DMS53 (cell line): ENCODE measurements around the gene FNIP1.
"Not testable (repeated sequence)": the region's sequence is repeated elsewhere in the genome, so short reads cannot be mapped to it uniquely, and the experiment has no call there.

ENCODE experiments used
- DNase-seq: peaks from one replicate; lab custom pipeline; 2025; lab: John Stamatoyannopoulos, UW

Gene FNIP1

GRCh38 chr5:131637694-131638093, 159.1 kb downstream of the FNIP1 start:
- DNase-seq, result no peak

DNA sequence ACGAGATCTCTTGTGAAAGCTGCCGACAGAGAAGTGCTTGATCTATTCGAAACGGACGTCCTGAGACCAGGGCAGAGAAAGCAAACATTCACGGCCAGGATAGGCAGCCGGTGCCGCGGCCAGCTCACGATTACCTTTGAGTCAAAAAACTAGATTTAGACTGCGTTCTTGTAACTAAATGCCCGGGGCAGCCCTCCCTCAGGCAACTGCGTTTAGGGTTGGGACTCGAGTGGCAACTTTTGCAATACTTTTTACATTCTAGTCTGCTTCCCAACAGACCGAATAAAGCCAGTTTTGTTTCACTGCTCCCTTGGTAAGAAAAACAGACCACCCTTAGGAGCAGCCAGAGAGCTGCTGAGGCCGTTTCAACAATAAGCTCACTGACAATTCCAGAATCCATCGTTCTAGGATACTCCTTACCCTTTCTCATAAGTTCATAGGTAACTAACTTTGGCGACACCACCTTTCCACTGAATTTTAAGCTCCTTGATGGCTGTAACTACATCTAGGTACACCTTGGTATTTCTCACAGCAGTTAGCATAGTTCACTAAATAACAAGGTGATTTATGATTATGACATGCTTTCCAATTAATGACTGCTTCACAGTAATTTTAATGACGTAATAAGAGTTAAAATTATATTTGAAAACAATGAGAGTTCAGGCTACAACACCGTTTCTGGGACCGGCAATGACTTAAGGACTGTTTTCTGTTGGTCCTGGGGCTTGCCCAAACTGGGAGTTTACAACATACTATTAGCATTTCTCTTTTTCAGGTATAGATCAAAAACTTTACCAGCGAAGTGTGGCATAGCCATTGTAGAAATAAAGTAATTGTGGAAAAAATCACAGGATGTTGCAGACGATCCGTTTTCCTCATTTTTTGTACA, 160.9 kb downstream of the FNIP1 start:
- DNase-seq, result peak; percentile 71

- peak; percentile 100 for DNase-seq
Measured at GRCh38 chr5:131634996-131635683, 161.7 kb downstream of the FNIP1 start, which contains the start of gene RAPGEF6. Gene RAPGEF6 (minus strand): TSS chr5:131635229. CDS start chr5:131635030, 199 bp downstream.

DNA sequence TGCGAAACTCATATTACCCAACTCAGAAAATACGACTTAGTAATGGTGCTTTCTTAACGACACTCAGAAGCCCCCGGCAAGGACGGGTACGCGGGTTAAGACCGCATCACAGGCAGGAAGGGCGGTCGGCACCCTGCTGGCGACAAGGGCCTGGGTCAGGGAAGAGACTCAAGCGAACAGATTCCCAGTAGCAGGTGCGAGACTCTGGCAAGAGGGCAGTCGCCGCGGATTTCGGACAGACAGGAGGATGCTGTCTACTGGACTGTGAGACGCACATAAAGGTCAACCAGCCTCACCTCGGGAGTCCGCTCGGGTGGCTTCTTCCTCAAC, 162.2 kb downstream of the FNIP1 start:
- DNase-seq, result peak; percentile 81

GRCh38 chr5:131634238-131634637, 162.6 kb downstream of the FNIP1 start:
- DNase-seq, result no peak

GRCh38 chr5:131633830-131634229, 163.0 kb downstream of the FNIP1 start:
- no peak for DNase-seq

DNA sequence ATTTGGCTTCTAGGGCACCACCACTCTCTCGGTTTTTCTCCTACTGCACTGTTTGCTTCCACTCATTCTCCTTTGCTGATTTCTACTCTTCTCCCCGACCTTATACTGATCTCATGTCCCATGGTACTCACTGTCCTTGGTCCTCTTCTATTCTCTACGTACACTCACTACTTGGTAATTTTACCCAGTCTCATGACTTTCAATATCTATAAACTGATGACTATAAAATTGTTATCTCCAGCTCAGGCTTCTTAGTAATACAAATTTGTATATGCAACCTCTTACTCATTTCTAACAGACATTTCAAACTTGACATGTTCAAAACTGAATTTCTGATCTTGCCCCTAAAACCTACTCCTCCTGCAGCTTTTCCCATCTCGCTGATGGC, 165.9 kb downstream of the FNIP1 start:
- no peak for DNase-seq

DNA sequence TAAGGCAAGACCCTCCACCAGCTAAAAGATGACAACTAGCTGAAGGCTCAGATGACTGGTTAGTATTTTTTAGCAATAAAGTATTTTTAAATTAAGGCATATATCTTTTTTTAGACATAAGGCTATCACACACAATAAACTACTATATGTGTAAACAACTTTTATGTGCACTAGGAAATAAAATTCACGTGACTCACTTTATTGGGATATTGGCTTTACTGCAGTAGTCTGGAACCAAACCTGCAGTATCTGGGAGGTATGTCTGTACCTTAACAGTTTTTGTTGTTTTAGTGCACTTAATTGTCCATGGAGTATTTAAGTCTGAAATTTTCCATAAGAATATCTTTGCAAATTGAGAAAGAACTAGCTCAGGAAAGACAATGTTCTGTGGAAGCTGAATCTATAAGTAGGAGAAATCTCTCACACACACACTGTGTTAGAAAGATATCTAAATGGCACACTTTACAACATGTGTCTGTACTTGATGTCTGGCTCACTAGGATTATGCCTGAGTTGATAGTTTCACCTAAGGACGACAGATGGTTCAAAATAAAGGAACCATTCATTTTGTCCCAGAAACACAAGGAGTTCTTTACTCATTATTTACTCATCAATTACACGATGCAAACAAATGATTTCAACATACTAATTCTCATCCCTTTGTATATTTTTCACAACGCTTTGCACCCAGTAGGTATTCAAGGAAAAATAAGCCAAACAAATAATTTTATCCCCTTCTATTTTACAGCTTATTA, 166.4 kb downstream of the FNIP1 start:
- DNase-seq, result peak; percentile 22

- no peak for DNase-seq
Measured at GRCh38 chr5:131628990-131629389, 167.8 kb downstream of the FNIP1 start.

- no peak for DNase-seq
Measured at GRCh38 chr5:131627207-131627865, 169.5 kb downstream of the FNIP1 start.

DNA sequence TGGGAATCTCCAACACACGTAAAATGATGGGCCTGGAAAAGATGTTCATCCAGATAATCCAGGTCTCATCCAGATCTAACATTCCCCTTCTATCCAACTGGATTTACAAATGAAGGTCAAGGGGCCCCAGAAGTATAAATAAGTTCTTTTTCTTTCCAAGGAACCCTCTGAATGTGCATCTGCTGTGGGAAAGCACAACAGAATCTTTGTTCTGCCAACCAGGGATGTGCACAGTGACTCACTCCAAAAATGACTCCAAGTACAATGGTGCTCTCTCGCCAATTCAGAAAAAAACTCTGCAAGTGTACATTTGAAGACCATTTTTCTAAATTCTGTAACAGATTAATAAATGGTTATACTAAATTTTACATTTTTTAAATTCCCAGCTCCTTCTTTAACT, 174.2 kb downstream of the FNIP1 start:
- DNase-seq, result no peak

DNA sequence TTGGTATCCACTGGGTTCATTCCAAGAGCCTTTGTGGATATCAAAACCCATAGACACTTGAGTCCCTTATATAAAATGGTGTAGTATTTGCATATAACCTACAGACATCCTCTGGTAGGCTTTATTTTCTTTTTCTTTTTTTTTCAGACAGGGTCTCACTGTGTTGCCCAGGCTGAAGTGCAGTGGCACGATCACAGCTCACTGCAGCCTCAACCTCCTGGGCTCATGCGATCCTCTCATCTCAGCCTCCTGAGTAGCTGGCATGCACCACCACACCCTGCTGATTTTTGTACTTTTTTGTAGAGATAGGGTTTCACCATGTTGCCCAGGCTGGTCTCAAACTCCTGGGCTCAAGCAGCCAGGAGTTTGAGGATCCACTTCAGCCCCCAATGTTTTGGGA, 175.7 kb downstream of the FNIP1 start:
- not testable (repeated sequence) for DNase-seq

DNA sequence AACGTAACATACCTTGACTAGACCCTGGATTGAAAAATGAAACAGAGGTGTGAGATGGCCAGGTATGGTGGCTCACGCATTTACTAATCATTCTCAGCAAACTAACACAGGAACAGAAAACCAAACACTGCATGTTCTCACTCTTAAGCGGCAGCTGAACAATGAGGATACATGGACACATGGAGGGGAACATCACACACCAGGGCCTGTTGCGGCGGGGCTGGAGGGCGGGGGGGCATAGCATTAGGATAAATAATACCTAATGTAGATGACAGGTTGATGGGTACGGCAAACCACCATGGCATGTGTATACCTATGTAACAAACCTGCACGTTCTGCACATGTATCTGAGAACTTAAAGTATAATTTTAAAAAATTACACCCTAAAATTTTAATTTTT, 177.7 kb downstream of the FNIP1 start:
- DNase-seq, result no peak

DNA sequence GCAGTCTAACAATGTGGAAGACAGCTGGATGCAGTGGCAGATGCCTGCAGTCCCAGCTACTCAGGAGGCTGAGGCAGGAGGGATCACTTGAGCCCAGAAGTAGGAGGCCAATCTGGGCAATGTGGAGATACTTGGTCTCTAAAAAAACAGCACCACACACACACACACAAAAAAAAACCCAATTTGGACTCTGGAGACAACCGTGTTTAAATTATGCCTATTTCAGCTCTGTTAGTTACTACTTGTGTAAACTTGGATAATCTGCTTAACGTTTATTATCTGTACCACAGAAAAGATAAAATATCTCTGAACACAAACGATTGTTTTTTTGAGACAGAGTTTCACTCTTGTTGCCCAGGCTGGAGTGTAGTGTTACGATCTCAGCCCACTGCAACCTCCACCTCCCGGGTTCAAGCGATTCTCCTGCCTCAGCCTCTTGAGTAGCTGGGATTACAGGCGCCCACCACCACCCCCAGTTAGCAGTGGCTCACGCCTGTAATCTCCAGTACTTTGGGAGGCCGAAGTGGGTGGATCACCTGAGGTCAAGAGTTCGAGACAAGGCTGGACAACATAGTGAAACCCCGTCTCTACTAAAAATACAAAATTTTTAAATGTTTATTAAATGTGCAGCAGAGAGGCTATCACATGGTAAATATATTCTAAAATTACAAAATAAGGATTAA, 179.5 kb downstream of the FNIP1 start:
- no peak for DNase-seq

- no peak for DNase-seq
Measured at GRCh38 chr5:131615957-131616356, 180.9 kb downstream of the FNIP1 start.

DNA sequence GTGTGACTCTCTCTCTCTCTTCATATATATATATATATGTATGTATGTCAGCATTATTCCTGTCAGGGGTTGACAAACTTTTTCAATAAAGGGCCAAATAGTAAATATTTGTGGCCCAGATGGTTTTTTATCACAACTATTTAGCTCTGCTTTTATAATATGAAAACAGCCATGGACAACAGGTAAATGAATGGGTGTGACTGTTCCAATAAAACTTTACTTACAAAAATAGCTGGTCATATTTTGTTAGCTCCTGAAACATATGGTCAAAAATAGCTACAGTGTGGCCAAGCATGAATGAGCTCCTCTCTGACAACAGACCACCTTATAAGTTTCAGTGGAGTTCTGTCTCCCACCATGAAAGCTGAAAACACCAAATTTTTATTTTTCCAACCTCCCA, 183.4 kb downstream of the FNIP1 start:
- DNase-seq, result no peak

GRCh38 chr5:131611064-131611381, 185.8 kb downstream of the FNIP1 start:
- DNase-seq, result no peak

DNA sequence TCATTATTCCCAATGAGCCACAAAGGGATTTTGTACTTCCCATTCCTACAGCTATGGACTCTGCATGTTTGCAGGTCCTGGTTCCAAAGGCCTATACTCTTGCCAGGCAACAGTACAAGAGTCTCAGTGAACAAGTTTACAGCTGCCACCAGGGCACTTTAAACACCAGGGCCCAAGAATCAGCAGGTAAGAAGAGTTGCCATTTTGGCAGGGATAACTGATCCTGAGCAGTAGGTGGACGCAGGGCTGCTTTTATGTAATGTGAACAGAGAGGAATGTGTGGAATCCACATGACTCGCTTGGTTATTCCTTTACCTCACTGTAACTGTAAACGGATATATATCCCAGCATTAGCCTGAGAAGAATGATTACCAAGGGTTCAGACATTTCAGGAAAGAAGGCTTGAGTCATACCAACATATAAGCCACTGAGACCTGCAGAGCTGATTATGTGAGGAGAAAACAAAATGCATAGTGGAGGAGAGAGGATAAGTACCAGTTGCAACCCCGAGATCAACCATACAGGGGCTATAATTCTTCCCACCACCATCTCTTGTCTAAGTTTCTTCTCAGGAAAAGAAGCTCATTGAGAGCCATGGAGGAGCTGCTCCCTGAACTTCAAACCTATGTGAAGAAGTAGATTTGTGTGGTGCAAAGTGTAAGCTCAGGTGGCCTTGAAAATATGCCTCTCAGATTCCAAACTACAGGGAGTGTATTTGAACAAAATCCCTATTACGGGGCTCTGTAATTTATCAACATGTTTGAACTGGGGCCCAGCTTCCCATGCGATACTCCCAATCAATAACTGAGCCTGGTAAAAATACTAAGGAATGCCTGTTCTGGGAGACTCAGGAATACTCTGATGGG, 186.4 kb downstream of the FNIP1 start:
- peak; percentile 7 for DNase-seq

DNA sequence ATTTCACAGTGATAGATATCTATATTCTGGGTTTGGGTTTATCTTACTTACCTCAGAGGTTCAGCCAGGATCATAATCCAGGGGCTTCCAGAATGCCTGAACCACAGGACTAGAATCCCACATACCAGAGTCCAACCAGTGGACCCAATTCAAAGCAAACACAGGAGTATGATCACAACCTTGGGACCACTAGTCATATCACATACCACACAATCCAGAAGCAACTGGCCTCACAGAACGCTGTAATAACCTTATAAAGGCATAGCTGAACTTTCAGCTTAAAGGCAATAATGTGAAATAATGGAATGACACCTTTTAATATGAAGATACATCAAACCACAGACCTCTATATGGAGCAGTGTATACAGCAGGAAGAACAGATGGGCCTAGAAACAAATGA, 187.0 kb downstream of the FNIP1 start:
- DNase-seq, result no peak

DNA sequence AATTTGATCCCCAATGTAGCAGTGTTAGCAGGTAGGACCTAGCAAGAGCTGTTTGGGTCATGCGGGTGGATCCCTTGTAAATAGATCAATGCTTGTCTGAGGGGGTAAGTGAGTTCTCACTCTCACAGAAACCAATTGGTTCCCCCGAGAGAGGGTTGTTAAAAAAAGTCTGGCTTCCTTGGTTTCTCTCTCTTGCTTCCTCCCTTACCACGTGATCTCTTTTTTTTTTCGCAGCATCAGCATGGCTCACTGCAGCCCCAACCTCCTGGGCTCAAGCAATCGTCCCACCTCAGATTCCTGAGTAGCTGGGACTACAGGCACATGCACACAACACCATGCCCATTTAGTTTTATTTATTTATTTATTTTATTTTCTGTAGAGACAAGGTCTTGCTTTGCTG, 188.2 kb downstream of the FNIP1 start:
- DNase-seq, result no peak
